H9 (cell line): Measurements from ENCODE around the gene C1GALT1C1. TPM values are rescaled to one million over a fixed set of nuclear protein-coding genes. Genes with fewer than 3 reads are reported as not detected.

Experiments
- DNase-seq: peaks from one replicate; pipeline ENCODE4 v3.0.0-alpha.2; 2017
- H2AFZ ChIP-seq: one replicate; pipeline ENCODE4 v1.6.1; 2013; ENCODE audit warnings: mild to moderate bottlenecking, low read length, control low read depth, moderate library complexity
- H2AK5ac ChIP-seq: 2 replicates; pipeline ENCODE4 v1.6.1; 2013; ENCODE audit warnings: low read length, control low read depth, mixed read lengths; ENCODE audit not compliant: insufficient read length
- H2BK120ac ChIP-seq: one replicate; pipeline ENCODE4 v1.6.1; 2013; ENCODE audit warnings: low read depth, mild to moderate bottlenecking, low read length, control low read depth, inconsistent platforms; ENCODE audit not compliant: poor library complexity, severe bottlenecking
- H2BK12ac ChIP-seq: 2 replicates; pipeline ENCODE4 v1.6.1; 2013; ENCODE audit warnings: low read length, control low read depth, mixed read lengths, low read depth; ENCODE audit not compliant: insufficient read length
- H2BK15ac ChIP-seq: 2 replicates; pipeline ENCODE4 v1.6.1; 2013; ENCODE audit warnings: low read depth, low read length, control low read depth
- H2BK20ac ChIP-seq: one replicate; pipeline ENCODE4 v1.6.1; 2013; ENCODE audit warnings: low read depth, mild to moderate bottlenecking, low read length, control low read depth, inconsistent platforms; ENCODE audit not compliant: poor library complexity, severe bottlenecking
- H2BK5ac ChIP-seq: 2 replicates; pipeline ENCODE4 v1.6.1; 2013; ENCODE audit warnings: low read length, control low read depth, mixed read lengths; ENCODE audit not compliant: insufficient read length
- H3K14ac ChIP-seq: 2 replicates; pipeline ENCODE4 v1.6.1; 2013; ENCODE audit warnings: low read length, control low read depth; ENCODE audit not compliant: insufficient read depth
- H3K18ac ChIP-seq: 2 replicates; pipeline ENCODE4 v1.6.1; 2013; ENCODE audit warnings: low read depth, mild to moderate bottlenecking, mixed read lengths, low read length, control low read depth; ENCODE audit not compliant: insufficient read length
- H3K23ac ChIP-seq: 2 replicates; pipeline ENCODE4 v1.6.1; 2013; ENCODE audit warnings: low read length, control low read depth, mixed read lengths, low read depth; ENCODE audit not compliant: insufficient read length
- H3K23me2 ChIP-seq: 2 replicates; pipeline ENCODE4 v1.6.1; 2013; ENCODE audit warnings: low read depth, mild to moderate bottlenecking, mixed read lengths, low read length, control low read depth; ENCODE audit not compliant: insufficient read length, poor library complexity, severe bottlenecking
- H3K27ac ChIP-seq: 2 replicates; pipeline ENCODE4 v1.5.1; 2013; ENCODE audit warnings: low read length, control low read depth, mixed read lengths, low read depth; ENCODE audit not compliant: insufficient read length
- H3K27me3 ChIP-seq: 2 replicates; pipeline ENCODE4 v1.6.1; 2013; ENCODE audit warnings: low read length, control low read depth, inconsistent platforms; ENCODE audit not compliant: insufficient read depth
- H3K4ac ChIP-seq: 2 replicates; pipeline ENCODE4 v1.6.1; 2013; ENCODE audit warnings: low read depth, mild to moderate bottlenecking, control low read depth, inconsistent platforms, low read length, moderate library complexity
- H3K4me1 ChIP-seq: 2 replicates; pipeline ENCODE4 v1.6.1; 2013; ENCODE audit warnings: low read length, control low read depth, inconsistent platforms; ENCODE audit not compliant: insufficient read depth
- H3K4me2 ChIP-seq: 2 replicates; pipeline ENCODE4 v1.6.1; 2013; ENCODE audit warnings: low read length, control low read depth, mixed read lengths; ENCODE audit not compliant: insufficient read length, insufficient read depth
- H3K56ac ChIP-seq: 2 replicates; pipeline ENCODE4 v1.6.1; 2013; ENCODE audit warnings: low read depth, mild to moderate bottlenecking, mixed read lengths, low read length, control low read depth; ENCODE audit not compliant: insufficient read length
- H3K79me1 ChIP-seq: 2 replicates; pipeline ENCODE4 v1.6.1; 2013; ENCODE audit warnings: low read depth, mild to moderate bottlenecking, moderate library complexity, low read length, control low read depth, inconsistent platforms; ENCODE audit not compliant: insufficient read depth, poor library complexity, severe bottlenecking
- H3K79me2 ChIP-seq: 2 replicates; pipeline ENCODE4 v1.6.1; 2013; ENCODE audit warnings: low read length, control low read depth, inconsistent platforms; ENCODE audit not compliant: insufficient read depth
- H3K9ac ChIP-seq: 2 replicates; pipeline ENCODE4 v1.6.1; 2013; ENCODE audit warnings: low read length, control low read depth, mixed read lengths; ENCODE audit not compliant: insufficient read length; ENCODE audit errors: extremely low read depth
- H3K9me3 ChIP-seq: one replicate; pipeline ENCODE4 v1.6.1; 2013; ENCODE audit warnings: low read depth, low read length, inconsistent platforms; ENCODE audit not compliant: control insufficient read depth
- H3T11ph ChIP-seq: one replicate; pipeline ENCODE4 v1.6.1; 2013; ENCODE audit warnings: mild to moderate bottlenecking, low read length, control low read depth, inconsistent platforms
- H4K20me1 ChIP-seq: one replicate; pipeline ENCODE4 v1.6.1; 2013; ENCODE audit not compliant: control insufficient read depth, insufficient read length, insufficient read depth
- H4K5ac ChIP-seq: 2 replicates; pipeline ENCODE4 v1.6.1; 2013; ENCODE audit warnings: low read depth, mild to moderate bottlenecking, mixed read lengths, low read length, control low read depth; ENCODE audit not compliant: insufficient read length
- H4K8ac ChIP-seq: replicated peaks from 2 replicates; pipeline ENCODE4 v1.6.1; 2013; ENCODE audit warnings: low read length, control low read depth, mixed read lengths, low read depth; ENCODE audit not compliant: insufficient read length
- H4K91ac ChIP-seq: 2 replicates; pipeline ENCODE4 v1.6.1; 2013; ENCODE audit warnings: low read depth, mild to moderate bottlenecking, moderate library complexity, mixed read lengths, low read length, control low read depth; ENCODE audit not compliant: insufficient read length
- H3K27ac Mint-ChIP-seq, 3 experiments: 2 replicates in 2 of 3; 3 replicates in 1 of 3; pipeline ENCODE4 v1.8.0; 2020 to 2021; ENCODE audit warnings: mixed read lengths in 3 of 3, mild to moderate bottlenecking in 1 of 3, moderate library complexity in 1 of 3
- H3K27me3 Mint-ChIP-seq: 2 replicates; pipeline ENCODE4 v1.8.0; 2021; ENCODE audit warnings: low read depth, mild to moderate bottlenecking, moderate library complexity, mixed read lengths
- H3K36me3 Mint-ChIP-seq, 3 experiments: 2 replicates in 2 of 3; 3 replicates in 1 of 3; pipeline ENCODE4 v1.8.0; 2020 to 2021; ENCODE audit warnings: low read depth in 3 of 3, mixed read lengths in 3 of 3; ENCODE audit not compliant: insufficient read depth in 1 of 3
- H3K4me1 Mint-ChIP-seq, 2 experiments: 2 replicates each; pipeline ENCODE4 v1.8.0; 2020; ENCODE audit warnings: mixed read lengths in 2 of 2
- H3K4me3 Mint-ChIP-seq, 2 experiments: 2 replicates in 1 of 2; 3 replicates in 1 of 2; pipeline ENCODE4 v1.8.0; 2020 to 2021; ENCODE audit warnings: mild to moderate bottlenecking in 2 of 2, mixed read lengths in 2 of 2, moderate library complexity in 1 of 2
- H3K9me3 Mint-ChIP-seq, 2 experiments: 2 replicates in 1 of 2; 3 replicates in 1 of 2; pipeline ENCODE4 v1.8.0; 2020; ENCODE audit warnings: mild to moderate bottlenecking in 2 of 2, mixed read lengths in 2 of 2, moderate library complexity in 1 of 2
- total RNA-seq: library from RNA; stranded (reverse); gene quantifications from 2 replicates; pipeline ENCODE4 v1.2.1, GENCODE V29; 2021
- TF ChIP-seq, protein P1 (sequence below): fragments of 200-600 bp; sonication (generic); conservative IDR thresholded peaks from 3 replicates; pipeline ENCODE4 v1.8.0; 2021; ENCODE audit warnings: antibody characterized with exemption, mild to moderate bottlenecking

Gene C1GALT1C1
- total RNA-seq, 1 experiment from 2014 or later, result 16.0 TPM

- peaks cover 46 to 53% of the 10 kb centered on the region in 2 experiments for H3K9me3 Mint-ChIP-seq
- H4K20me1 ChIP-seq, result no peaks in the 10 kb centered on the region
- H3K56ac ChIP-seq, result no peak overlapping the region
- H3K4me1 ChIP-seq, result no peaks in the 10 kb centered on the region
- H3K4ac ChIP-seq, result no peak overlapping the region
- no peak overlapping the region for H4K91ac ChIP-seq
- no peaks in the 10 kb centered on the region for H3K79me2 ChIP-seq
- H3K18ac ChIP-seq, result no peak overlapping the region
- no peak for DNase-seq
- no peak overlapping the region for H2BK20ac ChIP-seq
- no peak overlapping the region for H3K9ac ChIP-seq
- no peak overlapping the region for H3T11ph ChIP-seq
- H3K4me2 ChIP-seq, result no peak overlapping the region
- no peaks in the 10 kb centered on the region for H3K27me3 Mint-ChIP-seq
- H3K4me1 Mint-ChIP-seq, result no peaks in the 10 kb centered on the region
- H3K9me3 ChIP-seq, result no peaks in the 10 kb centered on the region
- H2AK5ac ChIP-seq, result no peak overlapping the region
- no peaks in the 10 kb centered on the region for H3K79me1 ChIP-seq
- H3K27ac Mint-ChIP-seq, result no peak overlapping the region
- H3K4me3 Mint-ChIP-seq, result no peak overlapping the region
- H3K27me3 ChIP-seq, result no peaks in the 10 kb centered on the region
- TF ChIP-seq, protein P1, sequence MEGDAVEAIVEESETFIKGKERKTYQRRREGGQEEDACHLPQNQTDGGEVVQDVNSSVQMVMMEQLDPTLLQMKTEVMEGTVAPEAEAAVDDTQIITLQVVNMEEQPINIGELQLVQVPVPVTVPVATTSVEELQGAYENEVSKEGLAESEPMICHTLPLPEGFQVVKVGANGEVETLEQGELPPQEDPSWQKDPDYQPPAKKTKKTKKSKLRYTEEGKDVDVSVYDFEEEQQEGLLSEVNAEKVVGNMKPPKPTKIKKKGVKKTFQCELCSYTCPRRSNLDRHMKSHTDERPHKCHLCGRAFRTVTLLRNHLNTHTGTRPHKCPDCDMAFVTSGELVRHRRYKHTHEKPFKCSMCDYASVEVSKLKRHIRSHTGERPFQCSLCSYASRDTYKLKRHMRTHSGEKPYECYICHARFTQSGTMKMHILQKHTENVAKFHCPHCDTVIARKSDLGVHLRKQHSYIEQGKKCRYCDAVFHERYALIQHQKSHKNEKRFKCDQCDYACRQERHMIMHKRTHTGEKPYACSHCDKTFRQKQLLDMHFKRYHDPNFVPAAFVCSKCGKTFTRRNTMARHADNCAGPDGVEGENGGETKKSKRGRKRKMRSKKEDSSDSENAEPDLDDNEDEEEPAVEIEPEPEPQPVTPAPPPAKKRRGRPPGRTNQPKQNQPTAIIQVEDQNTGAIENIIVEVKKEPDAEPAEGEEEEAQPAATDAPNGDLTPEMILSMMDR, result no peak
- H4K8ac ChIP-seq, result no peak overlapping the region
- no peak overlapping the region for H3K27ac ChIP-seq
- no peak overlapping the region for H2BK5ac ChIP-seq
- H3K23me2 ChIP-seq, result no peaks in the 10 kb centered on the region
- H4K5ac ChIP-seq, result no peak overlapping the region
- H3K14ac ChIP-seq, result no peak overlapping the region
- H3K23ac ChIP-seq, result no peak overlapping the region
- H2BK12ac ChIP-seq, result no peak overlapping the region
- H2BK120ac ChIP-seq, result no peak overlapping the region
- no peak overlapping the region for H2BK15ac ChIP-seq
- no peak overlapping the region for H2AFZ ChIP-seq
- H3K36me3 Mint-ChIP-seq, result peaks cover 0 to 35% (median 12%) of the 10 kb centered on the region in 3 experiments; a peak in 4 of 7 replicates
Observed at GRCh38 chrX:120614816-120615215, 15.0 kb downstream of the C1GALT1C1 start.
